Measurements from ENCODE around the gene GRIA4. TPM values are rescaled to one million over a fixed set of nuclear protein-coding genes. Genes with fewer than 3 reads are reported as not detected.
A peak's percentile ranks its signal among the peaks of the same experiment; 100 is the strongest.

GRIA4 gene
- total RNA-seq, 1 experiment from 2014 or later, result not detected

- CTCF ChIA-PET, result interaction anchor here (0.7 kb wide), 1 partner anchor 1153 kb away, joined by 5 read pairs; no protein-coding TSS in a partner anchor
- no TSS peak for BruUV-seq (replicated peaks)
These were observed 251.4 kb downstream of the GRIA4 start for GRCh38 chr11:105861225-105861624.

GRCh38 chr11:105862736-105863367 lies 253.0 kb downstream of the GRIA4 start:
- POLR2A ChIA-PET (ENCODE audit: unreplicated experiment), result no interaction called here
- no peak for DNase-seq
- Histone ChIP-seq H3K27me3 (ENCODE audit: insufficient read depth, low read depth) (no peaks in the 10 kb centered on the region), H3K36me3 (ENCODE audit: low read depth) (no peaks in the 10 kb centered on the region), H4K20me1 (ENCODE audit: insufficient read depth) (no peaks in the 10 kb centered on the region), H3F3A (ENCODE audit: insufficient read depth, low read depth) (no peaks in the 10 kb centered on the region), H3K4me1 (replicated peaks; ENCODE audit: insufficient read depth) (no peaks in the 10 kb centered on the region), H3K9me2 (ENCODE audit: insufficient read depth) (no peaks in the 10 kb centered on the region), H2AFZ (no peak overlapping the region), H3K4me3 (no peak overlapping the region), H3K9me3 (ENCODE audit: insufficient read depth, low read depth) (no peaks in the 10 kb centered on the region), H3K79me2 (ENCODE audit: low read depth) (no peaks in the 10 kb centered on the region), H3K27ac (no peak overlapping the region), H3K4me2 (no peak overlapping the region)
- CTCF ChIA-PET, result interaction anchor here (0.7 kb wide), 1 partner anchor 27 kb away, joined by 4 read pairs; no protein-coding TSS in a partner anchor
- TF ChIP-seq CTCF (conservative IDR thresholded peaks at IDR 0.05) (peak; percentile 88), EZH2 (IDR thresholded peaks at IDR 0.05; ENCODE audit: low read depth) (no peak)
- intact Hi-C loops (cut with micrococcal nuclease; ENCODE audit: unreplicated experiment), result loop anchor here (1.0 to 10.0 kb wide), 4 partner anchors 908 to 1936 kb away; partner anchors contain the start of gene PDGFD
- no TSS peak for BruUV-seq (replicated peaks)

More at GRCh38 chr11:105861225-105861624, 251.4 kb downstream of the GRIA4 start:
- no peaks in the 10 kb centered on the region for H3K4me1 ChIP-seq (replicated peaks; ENCODE audit: insufficient read depth)
- no peaks in the 10 kb centered on the region for H3K9me3 ChIP-seq (ENCODE audit: insufficient read depth, low read depth)
- no peaks in the 10 kb centered on the region for H4K20me1 ChIP-seq (ENCODE audit: insufficient read depth)
- H3K4me3 ChIP-seq, result no peak overlapping the region
- H3K9me2 ChIP-seq (ENCODE audit: insufficient read depth), result no peaks in the 10 kb centered on the region
- no peaks in the 10 kb centered on the region for H3K27me3 ChIP-seq (ENCODE audit: insufficient read depth, low read depth)
- intact Hi-C loops (cut with micrococcal nuclease; ENCODE audit: unreplicated experiment), result loop anchor here (5.0 to 10.0 kb wide), 3 partner anchors 906 to 1934 kb away; partner anchors contain the start of gene PDGFD
- H3K79me2 ChIP-seq (ENCODE audit: low read depth), result no peaks in the 10 kb centered on the region
- POLR2A ChIA-PET (ENCODE audit: unreplicated experiment), result no interaction called here
- no peaks in the 10 kb centered on the region for H3K36me3 ChIP-seq (ENCODE audit: low read depth)
- no peaks in the 10 kb centered on the region for H3F3A ChIP-seq (ENCODE audit: insufficient read depth, low read depth)
- no peak for TF ChIP-seq EZH2 (IDR thresholded peaks at IDR 0.05; ENCODE audit: low read depth)
- peak; percentile 53; the same call in 1 of the 2 replicates for TF ChIP-seq CTCF (conservative IDR thresholded peaks at IDR 0.05)
- no peak overlapping the region for H2AFZ ChIP-seq
- DNase-seq, result no peak
- no peak overlapping the region for H3K27ac ChIP-seq
- H3K4me2 ChIP-seq, result no peak overlapping the region

- intact Hi-C loops (cut with micrococcal nuclease; ENCODE audit: unreplicated experiment), result loop anchor here (5.0 to 10.0 kb wide), 3 partner anchors 909 to 1936 kb away; partner anchors contain the start of gene PDGFD
- BruUV-seq (replicated peaks), result no TSS peak
- ChIA-PET CTCF (no interaction called here), POLR2A (ENCODE audit: unreplicated experiment) (no interaction called here)
- Histone ChIP-seq H3K4me1 (replicated peaks; ENCODE audit: insufficient read depth) (no peaks in the 10 kb centered on the region), H3F3A (ENCODE audit: insufficient read depth, low read depth) (no peaks in the 10 kb centered on the region), H3K27ac (no peak overlapping the region), H4K20me1 (ENCODE audit: insufficient read depth) (no peaks in the 10 kb centered on the region), H3K27me3 (ENCODE audit: insufficient read depth, low read depth) (no peaks in the 10 kb centered on the region), H3K4me2 (no peak overlapping the region), H3K79me2 (ENCODE audit: low read depth) (no peaks in the 10 kb centered on the region), H3K9me3 (ENCODE audit: insufficient read depth, low read depth) (no peaks in the 10 kb centered on the region), H3K36me3 (ENCODE audit: low read depth) (no peaks in the 10 kb centered on the region), H2AFZ (no peak overlapping the region), H3K9me2 (ENCODE audit: insufficient read depth) (no peaks in the 10 kb centered on the region), H3K4me3 (no peak overlapping the region)
- no peak for DNase-seq
- TF ChIP-seq CTCF (conservative IDR thresholded peaks at IDR 0.05), result no peak
- TF ChIP-seq EZH2 (IDR thresholded peaks at IDR 0.05; ENCODE audit: low read depth), result no peak
These were observed 253.7 kb downstream of the GRIA4 start for GRCh38 chr11:105863523-105863922.
